Fibroblast of lung (primary cell): ENCODE data around the gene CTNND2. TPM values are rescaled to one million over a fixed set of nuclear protein-coding genes. Genes with fewer than 3 reads are reported as not detected.

Experiments used
- DNase-seq, 2 donors: peaks; one replicate each; pipeline versions ENCODE4 v3.0.0 to v3.0.0-alpha.2; 2010; ENCODE audit warnings: low read depth in 2 of 2
- H2AFZ ChIP-seq: 2 replicates; pipeline ENCODE4 v1.5.1; 2012; ENCODE audit warnings: low read length, control low read depth, inconsistent platforms
- H3K27ac ChIP-seq: 2 replicates; pipeline ENCODE4 v1.5.1; 2011; ENCODE audit warnings: low read length, control low read depth; ENCODE audit not compliant: insufficient read depth
- H3K27me3 ChIP-seq: 2 replicates; pipeline ENCODE4 v1.5.1; 2011; ENCODE audit warnings: mild to moderate bottlenecking, low read length; ENCODE audit not compliant: control insufficient read depth, insufficient read depth
- H3K36me3 ChIP-seq: 2 replicates; pipeline ENCODE4 v1.5.1; 2011; ENCODE audit warnings: low read length; ENCODE audit not compliant: control insufficient read depth, insufficient read depth
- H3K4me1 ChIP-seq: 2 replicates; pipeline ENCODE4 v1.5.1; 2011; ENCODE audit warnings: low read length; ENCODE audit not compliant: control insufficient read depth, insufficient read depth; ENCODE audit errors: extremely low read depth
- H3K4me2 ChIP-seq: 2 replicates; pipeline ENCODE4 v1.5.1; 2011; ENCODE audit warnings: low read length, control low read depth; ENCODE audit not compliant: insufficient read depth; ENCODE audit errors: extremely low read depth
- H3K4me3 ChIP-seq, 4 experiments: fragments of 200-600 bp in 1 of 4; sonication (generic) in 1 of 4; replicated peaks in 1 of 4; 2 replicates each; pipeline ENCODE4 v1.5.1; 2011 to 2016; ENCODE audit warnings: low read length in 4 of 4, low read depth in 3 of 4, mild to moderate bottlenecking in 3 of 4, control low read depth in 2 of 4, inconsistent platforms in 1 of 4, mixed read lengths in 1 of 4; ENCODE audit not compliant: insufficient read depth in 1 of 4; ENCODE audit errors: control extremely low read depth in 1 of 4
- H3K79me2 ChIP-seq: 2 replicates; pipeline ENCODE4 v1.5.1; 2012; ENCODE audit warnings: mild to moderate bottlenecking, low read length, inconsistent platforms; ENCODE audit not compliant: control insufficient read depth, insufficient read depth
- H3K9ac ChIP-seq: 2 replicates; pipeline ENCODE4 v1.5.1; 2011; ENCODE audit warnings: mild to moderate bottlenecking, low read length, control low read depth; ENCODE audit not compliant: insufficient read depth
- H3K9me3 ChIP-seq: 2 replicates; pipeline ENCODE4 v1.5.1; 2012; ENCODE audit warnings: low read depth, low read length; ENCODE audit not compliant: control insufficient read depth, insufficient read depth
- H4K20me1 ChIP-seq: 2 replicates; pipeline ENCODE4 v1.5.1; 2011; ENCODE audit warnings: low read length; ENCODE audit not compliant: control insufficient read depth, insufficient read depth; ENCODE audit errors: extremely low read depth
- CTCF ChIP-seq, 2 donors: IDR thresholded peaks in 1 of 2; conservative IDR thresholded peaks in 1 of 2; 1 replicate in 1 of 2; 2 replicates in 1 of 2; pipeline ENCODE4 v1.5.1; 2011 to 2012; ENCODE audit warnings: low read length in 2 of 2, control low read depth in 1 of 2, inconsistent platforms in 1 of 2, low read depth in 1 of 2, mild to moderate bottlenecking in 1 of 2
- EZH2 ChIP-seq: IDR thresholded peaks from 2 replicates; pipeline ENCODE4 v1.5.1; 2012; ENCODE audit warnings: low read length, control low read depth, mild to moderate bottlenecking; ENCODE audit errors: missing control alignments
- polyA plus RNA-seq, 2 donors: library from polyadenylated mRNA; depleted of rRNA in 1 of 2; stranded (reverse) in 1 of 2; unstranded in 1 of 2; fragments of >200 nt; gene quantifications; 2 replicates each; pipeline ENCODE4 v1.2.1, GENCODE V29; 2011 to 2012; ENCODE audit warnings: missing spikeins in 1 of 2
- total RNA-seq: library from RNA; depleted of rRNA; stranded (reverse); fragments of >200 nt; gene quantifications from 2 replicates; pipeline ENCODE4 v1.2.1, GENCODE V29; 2014

CTNND2 gene
- total and polyA plus RNA-seq, 2 donors (not counting 1 experiment from before 2014, with no cell fraction given) = not detected

- H3K36me3 ChIP-seq = no peaks in the 10 kb centered on the region
- TF ChIP-seq EZH2 = no peak
- no peaks in the 10 kb centered on the region for H3K27me3 ChIP-seq
- H2AFZ ChIP-seq = no peak overlapping the region
- H3K79me2 ChIP-seq = no peaks in the 10 kb centered on the region
- no peak overlapping the region for H3K4me3 ChIP-seq
- no peaks in the 10 kb centered on the region for H3K4me1 ChIP-seq
- H4K20me1 ChIP-seq = no peaks in the 10 kb centered on the region
- H3K9ac ChIP-seq = no peak overlapping the region
- H3K9me3 ChIP-seq = no peaks in the 10 kb centered on the region
- H3K27ac ChIP-seq = no peak overlapping the region
- no peak for DNase-seq
- no peak overlapping the region for H3K4me2 ChIP-seq
Measured at GRCh38 chr5:11760934-11761603, 143.2 kb downstream of the CTNND2 start.

GRCh38 chr5:11758321-11758720 lies 145.9 kb downstream of the CTNND2 start:
- H3K4me2 ChIP-seq = no peak overlapping the region
- H4K20me1 ChIP-seq = no peaks in the 10 kb centered on the region
- H3K27me3 ChIP-seq = no peaks in the 10 kb centered on the region
- H3K4me1 ChIP-seq = no peaks in the 10 kb centered on the region
- H3K27ac ChIP-seq = no peak overlapping the region
- H3K4me3 ChIP-seq = no peak overlapping the region
- TF ChIP-seq EZH2 (no peak), CTCF (conservative IDR thresholded peaks at IDR 0.05 in 1 of 2, IDR thresholded peaks at IDR 0.05 in 1 of 2; ENCODE audit: low read depth in 1 of 2, low read length in 2 of 2) (no peak)
- no peaks in the 10 kb centered on the region for H3K9me3 ChIP-seq
- no peaks in the 10 kb centered on the region for H3K79me2 ChIP-seq
- H3K36me3 ChIP-seq = no peaks in the 10 kb centered on the region
- DNase-seq = no peak
- no peak overlapping the region for H3K9ac ChIP-seq
- no peak overlapping the region for H2AFZ ChIP-seq

- Histone ChIP-seq H3K9ac (no peak overlapping the region), H3K36me3 (no peaks in the 10 kb centered on the region), H3K27me3 (no peaks in the 10 kb centered on the region), H3K79me2 (no peaks in the 10 kb centered on the region), H3K9me3 (no peaks in the 10 kb centered on the region), H3K27ac (no peak overlapping the region), H4K20me1 (no peaks in the 10 kb centered on the region), H3K4me1 (no peaks in the 10 kb centered on the region), H3K4me3 (no peak overlapping the region), H2AFZ (no peak overlapping the region), H3K4me2 (no peak overlapping the region)
- TF ChIP-seq CTCF (conservative IDR thresholded peaks at IDR 0.05 in 1 of 2, IDR thresholded peaks at IDR 0.05 in 1 of 2; ENCODE audit: low read depth in 1 of 2, low read length in 2 of 2) (no peak), EZH2 (no peak)
- no peak for DNase-seq
Measured at GRCh38 chr5:11757661-11758060, 146.6 kb downstream of the CTNND2 start.
